ENCODE data around the gene ZNF69.
"Not testable (repeated sequence)": the region's sequence is repeated elsewhere in the genome, so short reads cannot be mapped to it uniquely, and the experiment has no call there.

The ZNF69 gene

GRCh38 chr19:11873762-11874161, 13.8 kb upstream of the ZNF69 start:
- Mint-ChIP-seq H3K27ac (no peak overlapping the region), H3K27me3 (no peaks in the 10 kb centered on the region), H3K4me3 (no peak overlapping the region), H3K4me1 (ENCODE audit: low read depth) (no peaks in the 10 kb centered on the region), H3K9me3 (peaks cover 38% of the 10 kb centered on the region), H3K36me3 (ENCODE audit: low read depth) (peaks cover 4% of the 10 kb centered on the region)
- intact Hi-C loops (cut with micrococcal nuclease), result no loop called here

GRCh38 chr19:11879687-11880266, 7.8 kb upstream of the ZNF69 start:
- H3K27ac Mint-ChIP-seq; H3K4me1 Mint-ChIP-seq (ENCODE audit: low read depth); H3K36me3 Mint-ChIP-seq (ENCODE audit: low read depth); H3K27me3 Mint-ChIP-seq; H3K4me3 Mint-ChIP-seq: not testable (repeated sequence)
- peaks cover 13% of the 10 kb centered on the region for H3K9me3 Mint-ChIP-seq
- intact Hi-C loops (cut with micrococcal nuclease), result loop anchor here (2.0 to 10.0 kb wide), 5 partner anchors 43 to 795 kb away; partner anchors contain the start of genes ZNF20 and ZNF878

GRCh38 chr19:11880598-11880997, 7.0 kb upstream of the ZNF69 start:
- H3K27me3 Mint-ChIP-seq, result peaks cover 6% of the 10 kb centered on the region
- peaks cover 13% of the 10 kb centered on the region for H3K9me3 Mint-ChIP-seq
- no peaks in the 10 kb centered on the region for H3K4me1 Mint-ChIP-seq (ENCODE audit: low read depth)
- H3K36me3 Mint-ChIP-seq (ENCODE audit: low read depth), result no peaks in the 10 kb centered on the region
- no peak overlapping the region for H3K4me3 Mint-ChIP-seq
- H3K27ac Mint-ChIP-seq, result no peak overlapping the region
- intact Hi-C loops (cut with micrococcal nuclease), result loop anchor here (2.0 to 10.0 kb wide), 5 partner anchors 42 to 794 kb away; partner anchors contain the start of genes ZNF20 and ZNF878

GRCh38 chr19:11881151-11881800, 6.3 kb upstream of the ZNF69 start:
- Mint-ChIP-seq H3K27ac (no peak overlapping the region), H3K36me3 (ENCODE audit: low read depth) (no peaks in the 10 kb centered on the region), H3K9me3 (peaks cover 17% of the 10 kb centered on the region), H3K4me1 (ENCODE audit: low read depth) (no peaks in the 10 kb centered on the region), H3K4me3 (no peak overlapping the region), H3K27me3 (peaks cover 6% of the 10 kb centered on the region)
- intact Hi-C loops (cut with micrococcal nuclease), result loop anchor here (2.0 to 10.0 kb wide), 5 partner anchors 41 to 794 kb away; partner anchors contain the start of genes ZNF20 and ZNF878

- H3K27ac Mint-ChIP-seq, result no peak overlapping the region
- H3K4me1 Mint-ChIP-seq (ENCODE audit: low read depth), result peaks cover 10% of the 10 kb centered on the region
- intact Hi-C loops (cut with micrococcal nuclease), result loop anchor here (5.0 to 10.0 kb wide), 4 partner anchors 40 to 792 kb away; partner anchors contain the start of gene ZNF878
- peaks cover 21% of the 10 kb centered on the region for H3K9me3 Mint-ChIP-seq
- no peak overlapping the region for H3K4me3 Mint-ChIP-seq
- peaks cover 3% of the 10 kb centered on the region for H3K36me3 Mint-ChIP-seq (ENCODE audit: low read depth)
- peaks cover 6% of the 10 kb centered on the region for H3K27me3 Mint-ChIP-seq
These were observed 5.0 kb upstream of the ZNF69 start for GRCh38 chr19:11882606-11883005.

GRCh38 chr19:11887234-11887610, 360 bp upstream of the ZNF69 start:
- intact Hi-C loops (cut with micrococcal nuclease), result loop anchor here (10.0 kb wide), 2 partner anchors 168 to 788 kb away; partner anchors contain the start of gene ZNF878
- peaks cover 8% of the 10 kb centered on the region for H3K9me3 Mint-ChIP-seq
- H3K36me3 Mint-ChIP-seq (ENCODE audit: low read depth), result peaks cover 20% of the 10 kb centered on the region
- peak overlapping the region; percentile 91 for H3K4me3 Mint-ChIP-seq
- H3K27ac Mint-ChIP-seq, result peak overlapping the region; percentile 93
- peaks cover 2% of the 10 kb centered on the region for H3K27me3 Mint-ChIP-seq
- peaks cover 30% of the 10 kb centered on the region for H3K4me1 Mint-ChIP-seq (ENCODE audit: low read depth)

- peaks cover 26% of the 10 kb centered on the region for H3K9me3 Mint-ChIP-seq
- peaks cover 38% of the 10 kb centered on the region for H3K36me3 Mint-ChIP-seq (ENCODE audit: low read depth)
- H3K4me3 Mint-ChIP-seq, H3K27ac Mint-ChIP-seq, H3K27me3 Mint-ChIP-seq: not testable (repeated sequence)
- intact Hi-C loops (cut with micrococcal nuclease), result loop anchor here (10.0 kb wide), 2 partner anchors 165 to 785 kb away; partner anchors contain the start of gene ZNF878
- H3K4me1 Mint-ChIP-seq (ENCODE audit: low read depth), result peaks cover 30% of the 10 kb centered on the region
These were observed 2.3 kb downstream of the ZNF69 start for GRCh38 chr19:11889901-11890300.

GRCh38 chr19:11890634-11891033, 3.1 kb downstream of the ZNF69 start:
- Mint-ChIP-seq H3K27me3 (no peaks in the 10 kb centered on the region), H3K36me3 (ENCODE audit: low read depth) (peaks cover 45% of the 10 kb centered on the region), H3K9me3 (peaks cover 34% of the 10 kb centered on the region), H3K4me1 (ENCODE audit: low read depth) (peaks cover 30% of the 10 kb centered on the region), H3K27ac (no peak overlapping the region), H3K4me3 (no peak overlapping the region)
- intact Hi-C loops (cut with micrococcal nuclease), result no loop called here

- H3K4me3 Mint-ChIP-seq, result no peak overlapping the region
- intact Hi-C loops (cut with micrococcal nuclease), result no loop called here
- no peaks in the 10 kb centered on the region for H3K27me3 Mint-ChIP-seq
- peaks cover 51% of the 10 kb centered on the region for H3K9me3 Mint-ChIP-seq
- no peaks in the 10 kb centered on the region for H3K4me1 Mint-ChIP-seq (ENCODE audit: low read depth)
- H3K36me3 Mint-ChIP-seq (ENCODE audit: low read depth), result peaks cover 56% of the 10 kb centered on the region
- H3K27ac Mint-ChIP-seq, result no peak overlapping the region
These were observed 7.3 kb downstream of the ZNF69 start for GRCh38 chr19:11894851-11895250.

GRCh38 chr19:11902228-11902627, 14.6 kb downstream of the ZNF69 start:
- Mint-ChIP-seq H3K9me3 (peaks cover 89% of the 10 kb centered on the region), H3K27me3 (no peaks in the 10 kb centered on the region), H3K4me3 (no peak overlapping the region), H3K36me3 (ENCODE audit: low read depth) (peaks cover 87% of the 10 kb centered on the region), H3K27ac (no peak overlapping the region), H3K4me1 (ENCODE audit: low read depth) (no peaks in the 10 kb centered on the region)
- intact Hi-C loops (cut with micrococcal nuclease), result no loop called here

GRCh38 chr19:11905928-11906327, 18.3 kb downstream of the ZNF69 start:
- H3K36me3 Mint-ChIP-seq (ENCODE audit: low read depth), result peaks cover 72% of the 10 kb centered on the region
- H3K9me3 Mint-ChIP-seq, result peaks cover 95% of the 10 kb centered on the region
- H3K4me1 Mint-ChIP-seq (ENCODE audit: low read depth), result no peaks in the 10 kb centered on the region
- no peak overlapping the region for H3K27ac Mint-ChIP-seq
- intact Hi-C loops (cut with micrococcal nuclease), result no loop called here
- no peak overlapping the region for H3K4me3 Mint-ChIP-seq
- no peaks in the 10 kb centered on the region for H3K27me3 Mint-ChIP-seq

GRCh38 chr19:11911937-11912336, 24.4 kb downstream of the ZNF69 start:
- H3K27me3 Mint-ChIP-seq; H3K4me1 Mint-ChIP-seq (ENCODE audit: low read depth); H3K4me3 Mint-ChIP-seq; intact Hi-C loops (cut with micrococcal nuclease); H3K27ac Mint-ChIP-seq: not testable (repeated sequence)
- Mint-ChIP-seq H3K36me3 (ENCODE audit: low read depth) (peaks cover 23% of the 10 kb centered on the region), H3K9me3 (peaks cover 77% of the 10 kb centered on the region)

GRCh38 chr19:11914417-11915051, 27.0 kb downstream of the ZNF69 start:
- H3K9me3 Mint-ChIP-seq, result peaks cover 51% of the 10 kb centered on the region

GRCh38 chr19:11921852-11922495, 34.4 kb downstream of the ZNF69 start:
- peaks cover 33% of the 10 kb centered on the region for H3K4me1 Mint-ChIP-seq (ENCODE audit: low read depth)
- intact Hi-C loops (cut with micrococcal nuclease), result loop anchor here (5.0 kb wide), 2 partner anchors 40 to 130 kb away; partner anchors contain the start of gene ZNF878
- H3K4me3 Mint-ChIP-seq, result no peak overlapping the region
- H3K9me3 Mint-ChIP-seq, result no peaks in the 10 kb centered on the region
- no peak overlapping the region for H3K27ac Mint-ChIP-seq
- H3K27me3 Mint-ChIP-seq, result peaks cover 5% of the 10 kb centered on the region
- peaks cover 20% of the 10 kb centered on the region for H3K36me3 Mint-ChIP-seq (ENCODE audit: low read depth)

More at GRCh38 chr19:11914417-11915051, 27.0 kb downstream of the ZNF69 start:
- intact Hi-C loops (cut with micrococcal nuclease); H3K4me1 Mint-ChIP-seq (ENCODE audit: low read depth); H3K4me3 Mint-ChIP-seq; H3K27ac Mint-ChIP-seq; H3K27me3 Mint-ChIP-seq: not testable (repeated sequence)
- peaks cover 12% of the 10 kb centered on the region for H3K36me3 Mint-ChIP-seq (ENCODE audit: low read depth)
